SIG-M5 (cell line): ENCODE data around the gene CHAT.

Experiments
- DNase-seq: peaks from one replicate; lab custom pipeline; 2025; lab: John Stamatoyannopoulos, UW

CHAT gene

GRCh38 chr10:49631975-49632374 lies 18.1 kb downstream of the CHAT start:
- DNase-seq = no peak

GRCh38 chr10:49632406-49633317 lies 18.8 kb downstream of the CHAT start:
- no peak for DNase-seq

GRCh38 chr10:49633327-49634068 lies 19.7 kb downstream of the CHAT start:
- no peak for DNase-seq

- no peak for DNase-seq
Observed at GRCh38 chr10:49634069-49634660, 20.3 kb downstream of the CHAT start.

GRCh38 chr10:49642311-49642710 lies 28.5 kb downstream of the CHAT start:
- no peak for DNase-seq

- no peak for DNase-seq
Observed at GRCh38 chr10:49643241-49644034, 29.6 kb downstream of the CHAT start.

- no peak for DNase-seq
Observed at GRCh38 chr10:49644035-49644646, 30.3 kb downstream of the CHAT start.

GRCh38 chr10:49645417-49645816 lies 31.6 kb downstream of the CHAT start:
- no peak for DNase-seq

GRCh38 chr10:49645871-49646870 lies 32.3 kb downstream of the CHAT start:
- DNase-seq = no peak

GRCh38 chr10:49647554-49647953 lies 33.7 kb downstream of the CHAT start:
- no peak for DNase-seq

GRCh38 chr10:49647985-49648795 lies 34.4 kb downstream of the CHAT start:
- DNase-seq = no peak

GRCh38 chr10:49649294-49649693 lies 35.5 kb downstream of the CHAT start:
- DNase-seq = no peak

GRCh38 chr10:49649936-49650723 lies 36.3 kb downstream of the CHAT start:
- DNase-seq = no peak

- DNase-seq = no peak
Observed at GRCh38 chr10:49650724-49651034, 36.8 kb downstream of the CHAT start.

- DNase-seq = no peak
Observed at GRCh38 chr10:49651039-49651835, 37.4 kb downstream of the CHAT start.

GRCh38 chr10:49651917-49652316 lies 38.1 kb downstream of the CHAT start:
- no peak for DNase-seq

GRCh38 chr10:49652421-49653272 lies 38.8 kb downstream of the CHAT start:
- DNase-seq = no peak
